Astrocyte (in vitro differentiated cells and primary cell): ENCODE results near the gene FAF1. TPM values are rescaled to one million over a fixed set of nuclear protein-coding genes. Genes with fewer than 3 reads are reported as not detected.
A peak's percentile ranks its signal among the peaks of the same experiment; 100 is the strongest.

Experiments used
- DNase-seq: peaks from one replicate; pipeline ENCODE4 v3.0.0-alpha.2; 2010; ENCODE audit warnings: low read depth
- FAIRE-seq: peaks from 2 replicates; lab custom pipeline; 2011; peaks lifted over from hg19 to GRCh38; lab: Jason Lieb, UNC
- H2AFZ ChIP-seq: 2 replicates; pipeline ENCODE4 v1.6.0; 2012; ENCODE audit warnings: low read depth, low read length, inconsistent platforms
- H3K27ac ChIP-seq: 2 replicates; pipeline ENCODE4 v1.5.1; 2011; ENCODE audit warnings: low read depth, low read length, inconsistent platforms
- H3K27me3 ChIP-seq: 2 replicates; pipeline ENCODE4 v1.6.0; 2011; ENCODE audit warnings: low read length, inconsistent platforms; ENCODE audit not compliant: insufficient read depth
- H3K36me3 ChIP-seq: 2 replicates; pipeline ENCODE4 v1.5.1; 2011; ENCODE audit warnings: low read length, inconsistent platforms; ENCODE audit not compliant: insufficient read depth
- H3K4me1 ChIP-seq: 2 replicates; pipeline ENCODE4 v1.5.1; 2011; ENCODE audit warnings: low read length, inconsistent platforms; ENCODE audit not compliant: insufficient read depth
- H3K4me2 ChIP-seq: 2 replicates; pipeline ENCODE4 v1.6.0; 2012; ENCODE audit warnings: low read length, inconsistent platforms
- H3K4me3 ChIP-seq: 2 replicates; pipeline ENCODE4 v1.5.1; 2011; ENCODE audit warnings: low read depth, mild to moderate bottlenecking, low read length, inconsistent platforms; ENCODE audit not compliant: insufficient read depth
- H3K79me2 ChIP-seq: 2 replicates; pipeline ENCODE4 v1.6.0; 2012; ENCODE audit warnings: mild to moderate bottlenecking, low read length, inconsistent platforms; ENCODE audit not compliant: insufficient read depth
- H3K9ac ChIP-seq: 2 replicates; pipeline ENCODE4 v1.6.0; 2012; ENCODE audit warnings: mild to moderate bottlenecking, low read length, inconsistent platforms
- H3K9me3 ChIP-seq: 2 replicates; pipeline ENCODE4 v1.5.1; 2012; ENCODE audit warnings: low read depth, mild to moderate bottlenecking, low read length, inconsistent platforms; ENCODE audit not compliant: insufficient read depth
- H4K20me1 ChIP-seq: 2 replicates; pipeline ENCODE4 v1.6.0; 2012; ENCODE audit warnings: low read length, inconsistent platforms; ENCODE audit not compliant: insufficient read depth
- H3K27ac Mint-ChIP-seq: one replicate; pipeline ENCODE4 v1.8.0; 2021; ENCODE audit warnings: mild to moderate bottlenecking, mixed read lengths; ENCODE audit not compliant: unreplicated experiment
- H3K27me3 Mint-ChIP-seq: one replicate; pipeline ENCODE4 v1.8.0; 2021; ENCODE audit warnings: low read depth, mixed read lengths; ENCODE audit not compliant: unreplicated experiment
- H3K36me3 Mint-ChIP-seq: one replicate; pipeline ENCODE4 v1.8.0; 2021; ENCODE audit warnings: low read depth, mixed read lengths; ENCODE audit not compliant: unreplicated experiment
- H3K4me1 Mint-ChIP-seq: one replicate; pipeline ENCODE4 v1.8.0; 2021; ENCODE audit warnings: low read depth, mixed read lengths; ENCODE audit not compliant: unreplicated experiment
- H3K4me3 Mint-ChIP-seq: one replicate; pipeline ENCODE4 v1.8.0; 2021; ENCODE audit warnings: mild to moderate bottlenecking, moderate library complexity, mixed read lengths; ENCODE audit not compliant: unreplicated experiment
- H3K9me3 Mint-ChIP-seq: one replicate; pipeline ENCODE4 v1.8.0; 2021; ENCODE audit warnings: mild to moderate bottlenecking, mixed read lengths; ENCODE audit not compliant: unreplicated experiment
- CTCF ChIP-seq: IDR thresholded peaks from 2 replicates; pipeline ENCODE4 v1.5.1; 2011; ENCODE audit warnings: low read depth, mild to moderate bottlenecking, inconsistent platforms, low read length, moderate library complexity; ENCODE audit not compliant: insufficient read depth
- EZH2 ChIP-seq: IDR thresholded peaks from 2 replicates; pipeline ENCODE4 v1.6.1; 2012; ENCODE audit warnings: mild to moderate bottlenecking, low read length, inconsistent platforms; ENCODE audit not compliant: insufficient read depth
- total RNA-seq: library from RNA; stranded (reverse); gene quantifications from 2 replicates; pipeline ENCODE4 v1.2.1, GENCODE V29; 2021

Gene FAF1
- total RNA-seq, 1 donor from 2014 or later: 35.4 TPM

GRCh38 chr1:50966991-50967390 is 6.9 kb upstream of the FAF1 start:
- Mint-ChIP-seq H3K27ac (no peak overlapping the region), H3K9me3 (no peaks in the 10 kb centered on the region), H3K36me3 (no peaks in the 10 kb centered on the region), H3K27me3 (peaks cover 40% of the 10 kb centered on the region), H3K4me1 (peaks cover 6% of the 10 kb centered on the region), H3K4me3 (no peak overlapping the region)
- Histone ChIP-seq H3K4me2 (peak overlapping the region; percentile 90), H2AFZ (no peak overlapping the region), H3K9ac (no peak overlapping the region), H3K27me3 (no peaks in the 10 kb centered on the region), H4K20me1 (no peaks in the 10 kb centered on the region), H3K4me1 (peaks cover 4% of the 10 kb centered on the region), H3K4me3 (no peak overlapping the region), H3K79me2 (peaks cover 28% of the 10 kb centered on the region), H3K9me3 (no peaks in the 10 kb centered on the region), H3K27ac (no peak overlapping the region), H3K36me3 (no peaks in the 10 kb centered on the region)
- DNase-seq (no peak), FAIRE-seq (no peak)
- TF ChIP-seq CTCF (no peak), EZH2 (no peak)

DNA sequence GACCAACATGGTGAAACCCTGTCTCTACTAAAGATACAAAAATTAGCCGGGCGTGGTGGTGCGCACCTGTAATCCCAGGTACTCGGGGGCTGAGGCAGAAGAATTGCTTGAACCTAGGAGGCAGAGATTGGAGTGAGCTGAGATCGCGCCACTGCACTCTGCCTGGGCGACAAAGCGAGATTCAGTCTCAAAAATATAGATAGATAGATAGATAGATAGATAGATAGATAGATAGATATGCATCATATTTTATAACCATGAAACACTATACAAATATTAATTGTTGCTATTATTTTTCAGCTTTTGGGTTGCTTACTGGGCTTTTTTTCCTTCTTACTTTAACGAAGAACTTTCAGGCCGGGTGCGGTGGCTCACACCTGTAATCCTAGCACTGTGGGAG is 4.8 kb upstream of the FAF1 start:
- no peak for DNase-seq
- TF ChIP-seq EZH2: no peak
- TF ChIP-seq CTCF: no peak
- Mint-ChIP-seq H3K27ac (no peak overlapping the region), H3K4me1 (peaks cover 3% of the 10 kb centered on the region), H3K4me3 (no peak overlapping the region), H3K36me3 (no peaks in the 10 kb centered on the region), H3K9me3 (no peaks in the 10 kb centered on the region), H3K27me3 (peaks cover 22% of the 10 kb centered on the region)
- no peaks in the 10 kb centered on the region for H3K27me3 ChIP-seq
- H3K36me3 ChIP-seq: no peaks in the 10 kb centered on the region
- FAIRE-seq: no peak
- peaks cover 3% of the 10 kb centered on the region for H3K4me1 ChIP-seq
- H4K20me1 ChIP-seq: no peaks in the 10 kb centered on the region
- peaks cover 7% of the 10 kb centered on the region for H3K79me2 ChIP-seq
- H3K9ac ChIP-seq: no peak overlapping the region
- no peak overlapping the region for H2AFZ ChIP-seq
- H3K9me3 ChIP-seq: no peaks in the 10 kb centered on the region
- H3K4me3 ChIP-seq: no peak overlapping the region
- H3K27ac ChIP-seq: no peak overlapping the region
- H3K4me2 ChIP-seq: no peak overlapping the region

DNA sequence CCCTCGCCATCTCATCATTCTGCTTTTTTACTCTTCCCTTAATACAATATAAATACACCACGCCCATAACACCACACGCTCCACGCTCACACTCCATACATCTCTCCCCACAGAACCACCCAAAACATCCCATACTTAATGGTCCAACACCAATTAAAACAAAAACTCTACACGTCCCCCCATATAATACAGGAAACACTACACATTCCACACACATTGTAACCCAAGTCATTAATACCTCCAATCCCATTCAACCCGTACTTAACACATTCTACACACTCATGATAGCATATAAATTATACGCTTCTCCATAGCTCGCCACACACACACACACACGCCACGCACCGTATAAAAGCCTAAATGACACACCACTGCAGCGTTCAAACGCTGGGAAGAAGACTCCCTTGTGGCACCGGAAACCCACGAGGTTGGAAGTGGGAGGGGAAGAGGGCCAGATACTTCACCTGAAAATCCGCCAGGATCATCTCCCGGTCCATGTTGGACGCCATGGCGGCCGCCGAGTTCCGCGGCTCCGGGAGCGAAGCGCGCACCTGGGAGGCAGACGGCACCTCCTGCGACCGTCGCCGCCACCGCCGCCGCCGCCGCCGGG is 659 bp downstream of the FAF1 start:
- Histone ChIP-seq H3K36me3 (no peaks in the 10 kb centered on the region), H3K27me3 (no peaks in the 10 kb centered on the region), H3K9me3 (no peaks in the 10 kb centered on the region), H2AFZ (peak overlapping the region; percentile 95), H3K27ac (peak overlapping the region; percentile 36), H3K79me2 (peaks cover 48% of the 10 kb centered on the region), H4K20me1 (peaks cover 7% of the 10 kb centered on the region), H3K4me2 (peak overlapping the region; percentile 94), H3K4me1 (peaks cover 11% of the 10 kb centered on the region), H3K4me3 (peak overlapping the region; percentile 82), H3K9ac (peak overlapping the region; percentile 81)
- peaks cover 12% of the 10 kb centered on the region for H3K4me1 Mint-ChIP-seq
- peak overlapping the region; percentile 91 for H3K4me3 Mint-ChIP-seq
- no peaks in the 10 kb centered on the region for H3K9me3 Mint-ChIP-seq
- TF ChIP-seq EZH2: no peak
- TF ChIP-seq CTCF: no peak
- H3K27ac Mint-ChIP-seq: peak overlapping the region; percentile 35
- no peaks in the 10 kb centered on the region for H3K36me3 Mint-ChIP-seq
- DNase-seq (peak; percentile 45), FAIRE-seq (peak; percentile 5)
- H3K27me3 Mint-ChIP-seq: peaks cover 4% of the 10 kb centered on the region
